Nephron (organoid): Measurements from ENCODE around the gene NT5M.

Experiments
- H3K27ac Mint-ChIP-seq, 3 experiments: 2 replicates each; pipeline ENCODE4 v1.8.0; 2020; ENCODE audit warnings: mixed read lengths in 3 of 3, mild to moderate bottlenecking in 2 of 3, moderate library complexity in 1 of 3
- H3K27me3 Mint-ChIP-seq: 2 replicates; pipeline ENCODE4 v1.8.0; 2021; ENCODE audit warnings: low read depth, mild to moderate bottlenecking, moderate library complexity, mixed read lengths
- H3K36me3 Mint-ChIP-seq: 2 replicates; pipeline ENCODE4 v1.8.0; 2020; ENCODE audit warnings: low read depth, mixed read lengths
- H3K4me1 Mint-ChIP-seq: 2 replicates; pipeline ENCODE4 v1.8.0; 2020; ENCODE audit warnings: mixed read lengths
- H3K4me3 Mint-ChIP-seq, 3 experiments: 2 replicates each; pipeline ENCODE4 v1.8.0; 2020; ENCODE audit warnings: mild to moderate bottlenecking in 3 of 3, mixed read lengths in 3 of 3, moderate library complexity in 2 of 3
- H3K9me3 Mint-ChIP-seq: 2 replicates; pipeline ENCODE4 v1.8.0; 2020; ENCODE audit warnings: mixed read lengths
- CTCF ChIP-seq, 3 experiments: fragments of 200-600 bp; sonication (generic); IDR thresholded peaks; one replicate each; pipeline ENCODE4 v1.5.0; 2021; ENCODE audit warnings: antibody characterized with exemption in 3 of 3; ENCODE audit not compliant: unreplicated experiment in 3 of 3

Gene NT5M

DNA sequence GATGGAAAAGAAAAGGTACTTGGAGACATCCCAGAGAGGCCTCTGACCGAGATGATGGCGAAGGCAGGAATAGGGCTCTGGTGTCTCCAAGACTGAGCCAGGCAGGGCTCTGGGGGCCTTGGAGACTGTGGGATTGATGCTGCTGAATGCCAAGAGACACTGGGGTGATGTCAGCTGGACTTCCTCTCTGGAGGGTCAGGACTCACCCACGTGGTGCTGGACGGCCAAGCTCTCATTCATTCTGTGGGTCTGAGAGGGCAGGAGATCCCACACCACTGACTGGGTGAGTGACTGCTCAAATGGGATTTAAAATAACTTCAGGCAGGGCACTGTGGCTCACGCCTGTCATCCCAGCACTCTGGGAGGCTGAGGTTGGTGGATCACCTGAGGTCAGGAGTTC lies 64.8 kb downstream of the NT5M start:
- H3K27me3 Mint-ChIP-seq = peaks cover 30% of the 10 kb centered on the region
- no peaks in the 10 kb centered on the region for H3K36me3 Mint-ChIP-seq
- no peak for TF ChIP-seq CTCF (IDR thresholded peaks at IDR 0.05; ENCODE audit: unreplicated experiment in 3 of 3)
- H3K9me3 Mint-ChIP-seq = peaks cover 5% of the 10 kb centered on the region
- H3K27ac Mint-ChIP-seq = no peak overlapping the region
- peak overlapping the region in 1 of 3 experiments; percentile 31 for H3K4me3 Mint-ChIP-seq
- H3K4me1 Mint-ChIP-seq = peaks cover 30% of the 10 kb centered on the region

DNA sequence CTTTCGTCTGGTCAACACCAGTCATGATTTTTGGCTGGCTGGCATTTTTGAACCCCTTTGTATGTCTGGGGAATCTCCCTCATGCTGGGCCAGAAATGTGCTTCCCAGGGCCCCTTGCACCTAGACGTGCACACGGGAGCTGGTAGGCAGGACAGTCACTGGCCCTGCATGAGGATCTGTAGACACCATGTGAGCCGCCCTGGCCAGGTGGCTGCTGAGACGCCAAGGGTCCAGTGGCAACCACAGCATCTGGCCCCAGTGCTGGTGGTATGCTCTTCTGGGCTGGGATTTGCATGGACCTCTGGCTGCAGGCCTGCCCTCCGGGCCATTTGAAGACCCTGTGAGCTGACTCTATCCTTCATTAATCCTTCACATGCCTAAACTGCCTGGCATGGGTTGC lies 67.5 kb downstream of the NT5M start:
- no peaks in the 10 kb centered on the region for H3K36me3 Mint-ChIP-seq
- H3K9me3 Mint-ChIP-seq = peaks cover 2% of the 10 kb centered on the region
- peaks cover 17% of the 10 kb centered on the region for H3K4me1 Mint-ChIP-seq
- no peak overlapping the region for H3K27ac Mint-ChIP-seq
- peaks cover 18% of the 10 kb centered on the region for H3K27me3 Mint-ChIP-seq
- no peak for TF ChIP-seq CTCF (IDR thresholded peaks at IDR 0.05; ENCODE audit: unreplicated experiment in 3 of 3)
- H3K4me3 Mint-ChIP-seq = no peak overlapping the region

DNA sequence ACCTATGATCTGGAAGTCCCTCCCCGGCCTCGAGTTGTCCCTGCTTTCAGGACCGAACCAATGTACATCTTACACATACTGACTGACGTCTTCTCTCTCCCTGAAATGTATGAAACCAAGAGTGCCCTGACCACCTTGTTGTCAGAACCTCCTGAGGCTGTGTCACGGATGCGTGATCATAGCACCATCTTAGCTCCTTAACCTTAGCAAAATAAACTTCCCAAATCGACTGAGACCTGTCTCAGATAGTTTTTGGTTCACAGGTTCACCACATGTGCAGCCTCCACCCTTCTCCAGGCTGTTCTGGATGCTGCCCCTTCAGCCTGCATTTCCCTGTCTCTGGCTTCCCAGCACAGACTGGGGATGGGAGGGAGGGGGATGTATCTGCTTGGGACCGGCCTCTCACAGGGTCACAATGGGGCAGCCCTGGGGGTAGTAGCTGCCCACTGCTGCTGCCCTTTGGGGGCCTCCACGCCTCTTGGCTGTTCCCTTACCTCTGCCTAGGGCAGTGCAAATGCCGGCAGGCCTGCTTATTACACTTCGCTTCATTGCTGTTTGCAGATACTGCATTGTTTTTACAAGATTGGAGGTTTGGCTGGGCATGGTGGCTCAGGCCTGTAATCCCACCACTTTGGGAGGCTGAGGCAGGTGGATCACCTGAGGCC lies 69.8 kb downstream of the NT5M start:
- Mint-ChIP-seq H3K4me3 (no peak overlapping the region), H3K27me3 (peaks cover 5% of the 10 kb centered on the region), H3K9me3 (no peaks in the 10 kb centered on the region), H3K27ac (no peak overlapping the region), H3K4me1 (no peaks in the 10 kb centered on the region), H3K36me3 (no peaks in the 10 kb centered on the region)
- TF ChIP-seq CTCF (IDR thresholded peaks at IDR 0.05; ENCODE audit: unreplicated experiment in 3 of 3) = no peak

DNA sequence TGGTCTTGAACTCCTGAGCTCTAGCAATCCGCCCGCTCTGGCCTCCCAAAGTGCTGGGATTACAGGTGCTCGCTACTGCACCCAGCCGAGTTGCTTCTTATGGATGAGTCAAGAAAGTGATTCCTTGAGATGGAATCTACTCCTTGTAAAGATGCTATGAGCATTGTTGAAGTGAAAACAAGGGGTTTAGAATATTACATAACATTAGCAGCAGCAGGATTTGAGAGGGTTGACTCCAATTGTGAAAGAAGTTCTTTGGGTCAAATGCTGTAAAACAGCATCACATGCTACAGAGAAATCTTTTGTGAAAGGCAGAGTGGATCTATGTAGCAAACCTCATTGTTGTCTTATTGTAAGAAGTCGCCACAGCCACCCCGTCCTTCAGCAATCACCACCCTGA lies 72.7 kb downstream of the NT5M start:
- Mint-ChIP-seq H3K4me3 (no peak overlapping the region), H3K9me3 (no peaks in the 10 kb centered on the region), H3K4me1 (peaks cover 5% of the 10 kb centered on the region), H3K27me3 (peaks cover 18% of the 10 kb centered on the region), H3K27ac (no peak overlapping the region), H3K36me3 (no peaks in the 10 kb centered on the region)
- TF ChIP-seq CTCF (IDR thresholded peaks at IDR 0.05; ENCODE audit: unreplicated experiment in 3 of 3) = no peak

GRCh38 chr17:17376362-17376761 lies 73.2 kb downstream of the NT5M start:
- TF ChIP-seq CTCF (IDR thresholded peaks at IDR 0.05; ENCODE audit: unreplicated experiment in 3 of 3) = no peak
- peaks cover 8% of the 10 kb centered on the region for H3K4me1 Mint-ChIP-seq
- H3K4me3 Mint-ChIP-seq = no peak overlapping the region
- H3K36me3 Mint-ChIP-seq = no peaks in the 10 kb centered on the region
- peaks cover 23% of the 10 kb centered on the region for H3K27me3 Mint-ChIP-seq
- no peak overlapping the region for H3K27ac Mint-ChIP-seq
- H3K9me3 Mint-ChIP-seq = no peaks in the 10 kb centered on the region
